Frontal cortex (tissue), 4 donors: Measurements from ENCODE around the gene TIE1. TPM values are rescaled to one million over a fixed set of nuclear protein-coding genes. Genes with fewer than 3 reads are reported as not detected.

Source experiments
- DNase-seq, 2 donors: peaks; one replicate each; pipeline ENCODE4 v3.0.0; 2012; ENCODE audit warnings: low spot score in 2 of 2
- FAIRE-seq: peaks from 2 replicates; lab custom pipeline; 2012; peaks lifted over from hg19 to GRCh38; lab: Jason Lieb, UNC
- total RNA-seq: library from RNA; depleted of rRNA; stranded (reverse); fragments of >200 nt; gene quantifications from one replicate; pipeline ENCODE4 v1.2.3, GENCODE V29; 2014
- donor health status: control.
- donor health status: control.
- donor health status: control.

The TIE1 gene
- total RNA-seq, 1 donor from 2014 or later, result 6.9 TPM

GRCh38 chr1:43325381-43325780 is 24.6 kb downstream of the TIE1 start:
- DNase-seq, result no peak
- peak; percentile 26 for FAIRE-seq

GRCh38 chr1:43327549-43328292 is 26.9 kb downstream of the TIE1 start:
- no peak for DNase-seq
- FAIRE-seq, result no peak

- FAIRE-seq (no peak), DNase-seq (no peak)
These were observed 29.4 kb downstream of the TIE1 start for GRCh38 chr1:43329995-43330751.

GRCh38 chr1:43331688-43332087 is 30.9 kb downstream of the TIE1 start:
- DNase-seq, result no peak
- no peak for FAIRE-seq

- no peak for DNase-seq
- FAIRE-seq, result no peak
These were observed 33.8 kb downstream of the TIE1 start for GRCh38 chr1:43334453-43335205.

- FAIRE-seq (no peak), DNase-seq (no peak)
These were observed 36.8 kb downstream of the TIE1 start, which contains the start of gene MPL for GRCh38 chr1:43337588-43337987. Gene MPL (plus strand): TSS chr1:43337818. CDS start chr1:43337849, 31 bp downstream.

- FAIRE-seq (no peak), DNase-seq (no peak)
These were observed 37.2 kb downstream of the TIE1 start for GRCh38 chr1:43338001-43338400.

GRCh38 chr1:43339584-43340232 is 38.9 kb downstream of the TIE1 start:
- FAIRE-seq, result no peak
- no peak for DNase-seq

GRCh38 chr1:43340559-43340958 is 39.8 kb downstream of the TIE1 start:
- FAIRE-seq (no peak), DNase-seq (no peak)

- FAIRE-seq (no peak), DNase-seq (no peak)
These were observed 43.6 kb downstream of the TIE1 start for GRCh38 chr1:43344267-43344850.

GRCh38 chr1:43345120-43345519 is 44.3 kb downstream of the TIE1 start:
- DNase-seq (no peak), FAIRE-seq (no peak)

GRCh38 chr1:43346636-43347035 is 45.9 kb downstream of the TIE1 start:
- no peak for DNase-seq
- no peak for FAIRE-seq

GRCh38 chr1:43348343-43348808 is 47.6 kb downstream of the TIE1 start:
- DNase-seq (peak in 1 of 2 donors; percentile 50), FAIRE-seq (no peak)

- DNase-seq (peak; percentile 67 to 72), FAIRE-seq (no peak)
These were observed 48.2 kb downstream of the TIE1 start for GRCh38 chr1:43348809-43349593.

GRCh38 chr1:43349594-43350306 is 49.0 kb downstream of the TIE1 start:
- no peak for FAIRE-seq
- DNase-seq, result no peak

- DNase-seq, result no peak
- no peak for FAIRE-seq
These were observed 50.2 kb downstream of the TIE1 start for GRCh38 chr1:43350976-43351375.

- no peak for FAIRE-seq
- DNase-seq, result no peak
These were observed 50.9 kb downstream of the TIE1 start for GRCh38 chr1:43351421-43352350.
